NCI-H187 treated with DMSO at 0.1 percent for 48 hours (cell line): ENCODE data around the gene PCBP4.

Experiments
- DNase-seq: peaks from one replicate; lab custom pipeline; 2025; lab: John Stamatoyannopoulos, UW

PCBP4 gene

GRCh38 chr3:51967384-51968169, at the start of gene PCBP4:
PCBP4 (minus strand) TSS chr3:51967454; CDS start chr3:51961240, 6,214 bp downstream.
- no peak for DNase-seq

DNA sequence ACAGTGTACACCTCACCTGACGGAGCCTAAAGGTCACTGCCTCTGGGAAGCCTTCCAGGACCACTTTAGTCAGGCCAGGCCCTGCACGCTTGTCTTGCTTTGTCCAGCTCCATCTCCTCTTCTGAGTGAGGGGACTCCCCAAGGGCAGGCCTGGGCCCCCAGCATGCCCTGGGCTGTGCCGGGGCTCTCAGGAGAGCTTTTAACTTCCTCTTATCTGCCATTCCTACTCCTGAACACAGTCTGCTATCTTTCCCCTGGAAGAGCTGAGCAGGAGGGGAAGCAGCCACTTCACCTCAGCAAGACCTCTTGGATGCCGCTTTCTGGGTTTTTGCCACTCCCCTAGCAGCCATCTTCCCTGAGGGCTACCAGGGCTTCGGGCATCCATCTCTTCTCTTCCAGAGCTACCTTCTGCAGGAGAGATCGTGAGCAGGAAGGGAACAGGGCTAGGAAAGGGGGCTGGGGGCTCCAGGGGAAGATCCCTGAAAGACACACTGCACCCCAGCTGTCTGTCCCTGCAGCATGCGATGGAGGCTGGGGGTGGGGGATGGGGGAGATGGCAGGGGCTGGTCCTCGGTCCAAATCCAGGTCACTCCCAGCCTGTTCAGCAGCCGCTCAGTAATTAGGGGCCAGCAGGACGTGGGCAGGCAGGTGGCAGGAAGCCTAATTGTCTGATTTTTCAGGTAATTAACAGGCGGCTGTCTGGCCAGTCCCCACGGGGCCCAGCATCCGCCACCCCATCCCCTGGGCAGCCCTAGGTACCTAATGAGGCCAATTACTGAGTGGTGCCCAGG, 48.4 kb upstream of the PCBP4 start:
- DNase-seq: no peak

DNA sequence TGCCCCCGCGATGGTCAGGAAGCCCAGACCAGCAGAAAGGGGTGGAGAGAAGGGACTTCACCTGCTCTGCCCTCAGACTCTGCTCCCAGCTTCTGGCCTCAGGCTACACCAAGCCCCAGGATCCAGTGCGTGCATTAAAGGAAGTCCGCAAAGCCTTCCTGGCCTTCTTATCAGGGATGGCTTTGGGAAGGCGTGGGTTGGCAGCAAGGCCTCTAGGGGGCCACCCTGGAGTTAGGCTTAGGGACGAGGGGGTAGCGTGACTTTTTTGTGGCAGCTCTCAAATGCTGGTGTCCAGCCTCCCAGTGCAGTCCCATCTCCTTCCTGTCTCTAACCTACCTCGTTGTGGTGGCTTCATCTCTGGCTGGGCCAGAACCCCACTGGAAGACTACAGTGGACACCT, 47.4 kb upstream of the PCBP4 start:
- DNase-seq: no peak

GRCh38 chr3:52013802-52014598, 46.7 kb upstream of the PCBP4 start:
- no peak for DNase-seq

DNA sequence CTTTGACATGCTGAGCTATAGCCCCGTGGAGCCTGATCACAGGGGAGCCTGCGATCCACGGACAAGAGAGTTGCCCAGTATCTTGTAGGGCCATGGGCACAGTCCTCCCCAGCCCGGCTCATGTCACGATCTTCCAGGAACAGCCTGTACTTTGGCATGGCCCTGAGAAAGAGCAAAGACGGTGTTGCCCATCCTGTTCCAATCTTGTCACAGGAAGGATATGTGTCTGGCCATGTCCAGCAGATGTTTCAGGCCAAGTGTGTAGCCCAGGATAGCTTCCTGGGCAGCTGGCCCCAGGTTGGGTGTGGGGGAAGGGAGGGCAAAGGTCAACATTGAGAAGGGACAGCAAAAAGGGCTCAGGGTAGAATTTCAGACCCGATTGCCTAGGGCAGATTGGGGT, 45.4 kb upstream of the PCBP4 start:
- DNase-seq: no peak

GRCh38 chr3:52010431-52010830, 43.2 kb upstream of the PCBP4 start:
- DNase-seq: no peak

- DNase-seq: no peak
These were observed 40.0 kb upstream of the PCBP4 start for GRCh38 chr3:52007291-52007690.

GRCh38 chr3:52006820-52007133, 39.5 kb upstream of the PCBP4 start:
- no peak for DNase-seq

DNA sequence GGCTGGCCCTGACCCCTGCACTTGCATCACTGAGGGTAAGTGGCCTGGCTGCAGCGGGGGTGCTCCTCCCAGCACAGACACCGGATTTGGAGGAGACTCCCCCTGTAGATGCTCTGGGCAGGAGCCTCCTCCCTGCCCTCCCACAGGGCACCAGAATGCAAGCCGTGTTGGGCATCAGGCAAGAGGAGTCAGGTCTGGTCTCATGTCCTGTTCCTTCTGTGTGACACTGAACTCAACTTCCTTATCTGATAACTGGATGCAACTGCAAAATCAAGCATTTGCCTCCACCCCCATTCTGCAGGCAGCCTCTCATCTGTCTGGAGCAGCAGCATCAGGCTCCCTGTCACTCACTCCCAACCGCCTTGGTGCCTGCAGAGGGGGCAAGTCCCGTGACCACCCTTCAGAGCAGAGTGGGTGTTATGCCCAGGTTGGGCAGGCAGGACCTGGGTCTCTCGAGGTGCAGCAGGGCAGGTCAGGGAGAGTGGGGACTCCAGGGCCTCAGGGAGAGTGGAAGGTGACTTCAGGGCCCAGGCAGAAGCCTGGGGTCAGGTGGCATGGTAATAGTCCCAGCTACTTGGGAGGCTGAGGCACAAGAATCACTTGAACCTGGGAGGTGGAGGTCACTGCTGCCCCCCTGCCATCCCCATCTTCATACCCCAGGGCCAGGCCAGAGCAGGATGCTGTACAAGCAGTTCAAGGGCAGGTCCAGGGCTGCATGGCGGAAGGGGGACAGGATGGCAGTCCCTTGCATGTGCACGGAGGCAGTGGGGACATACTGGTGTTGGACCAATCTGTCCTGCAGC, 39.0 kb upstream of the PCBP4 start:
- DNase-seq: no peak

DNA sequence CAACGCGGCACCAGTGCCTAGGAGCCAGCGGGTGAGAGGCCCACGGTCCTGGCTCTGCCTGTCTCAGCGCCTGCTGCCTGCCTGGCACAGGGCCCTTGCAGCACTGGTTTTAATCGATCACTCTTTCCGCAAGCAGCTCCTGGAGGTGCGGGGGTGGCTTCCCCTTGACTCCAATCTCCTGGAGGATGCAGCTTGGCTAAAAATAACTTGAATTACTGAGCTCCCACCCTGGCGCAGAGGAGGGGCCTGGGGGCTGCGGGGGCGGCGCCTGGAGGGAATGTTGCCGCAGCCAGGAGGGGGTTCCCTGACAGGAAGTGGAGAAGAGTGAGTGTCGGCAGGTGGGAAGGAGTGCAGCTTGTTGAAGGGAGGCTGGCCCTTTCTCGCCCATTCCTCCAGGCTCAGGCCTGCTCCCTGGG, 38.3 kb upstream of the PCBP4 start:
- DNase-seq: no peak

- no peak for DNase-seq
These were observed 37.7 kb upstream of the PCBP4 start for GRCh38 chr3:52004906-52005395.

GRCh38 chr3:52004163-52004787, 37.0 kb upstream of the PCBP4 start:
- no peak for DNase-seq

DNA sequence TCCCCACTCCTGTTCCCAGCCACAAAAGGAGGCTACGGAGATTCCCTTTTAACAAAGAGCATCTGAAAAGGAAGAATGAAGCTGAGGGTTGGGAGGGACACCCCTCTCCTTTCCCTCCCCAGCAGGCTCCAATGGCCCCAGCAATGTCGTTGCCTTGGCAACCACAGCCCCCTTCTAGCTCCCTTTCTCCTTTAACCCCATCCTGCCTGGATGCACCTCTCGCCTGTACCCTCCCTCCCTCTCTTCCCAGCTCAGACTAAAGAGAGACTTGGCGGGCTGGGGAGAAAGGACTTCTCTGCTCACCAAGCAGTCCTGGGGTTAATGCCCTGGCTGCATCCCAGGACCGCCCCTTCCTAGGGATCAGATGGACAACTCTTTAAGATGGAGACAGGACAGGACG, 35.5 kb upstream of the PCBP4 start:
- no peak for DNase-seq

DNA sequence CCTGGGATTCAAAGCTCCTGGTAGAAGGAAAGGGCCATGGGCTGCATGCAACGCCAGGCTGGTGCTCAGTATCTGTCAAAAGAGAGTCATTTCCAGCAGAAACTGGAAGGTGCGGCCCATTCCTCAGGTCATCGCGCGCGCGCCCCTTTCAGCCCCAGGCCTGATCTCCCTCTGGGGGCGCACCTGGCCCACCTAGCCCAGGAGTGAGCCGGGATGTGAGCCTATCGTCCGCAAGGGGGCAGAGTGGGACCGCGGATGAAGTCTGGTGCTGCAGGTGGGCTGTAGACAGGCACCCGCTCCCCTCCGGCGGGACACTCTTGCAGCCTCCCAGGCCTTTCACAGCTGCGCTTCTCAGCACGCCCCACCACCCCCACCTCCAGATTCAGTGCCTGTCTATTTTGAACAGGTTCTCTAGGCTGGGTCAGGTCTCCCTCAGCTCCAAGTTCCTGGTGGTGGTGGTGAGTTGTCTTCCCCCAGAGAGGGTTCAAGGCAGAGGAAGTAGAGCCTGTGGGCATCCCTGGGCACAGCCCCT, 34.3 kb upstream of the PCBP4 start:
- DNase-seq: no peak

DNA sequence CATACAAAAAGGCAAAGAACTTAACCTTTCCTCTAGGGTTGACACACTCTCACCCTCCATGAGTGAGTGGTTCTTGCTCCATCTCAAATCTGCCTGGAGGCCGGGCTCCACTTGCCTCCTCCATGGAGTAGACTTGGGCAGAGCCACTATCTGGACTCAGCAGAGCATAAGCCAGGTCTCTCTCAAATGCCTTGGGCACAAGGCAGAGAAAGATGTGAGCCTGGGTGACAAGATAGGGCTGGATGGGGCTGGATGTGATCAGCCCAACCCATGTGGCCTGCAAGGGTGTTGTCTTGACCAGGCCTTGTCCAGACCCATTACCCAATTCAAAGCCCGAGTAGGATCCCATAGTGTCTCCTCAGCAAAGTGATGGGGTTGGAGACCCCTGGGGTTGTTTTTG, 32.6 kb upstream of the PCBP4 start:
- no peak for DNase-seq

- DNase-seq: no peak
These were observed 31.5 kb upstream of the PCBP4 start for GRCh38 chr3:51998774-51999173.

DNA sequence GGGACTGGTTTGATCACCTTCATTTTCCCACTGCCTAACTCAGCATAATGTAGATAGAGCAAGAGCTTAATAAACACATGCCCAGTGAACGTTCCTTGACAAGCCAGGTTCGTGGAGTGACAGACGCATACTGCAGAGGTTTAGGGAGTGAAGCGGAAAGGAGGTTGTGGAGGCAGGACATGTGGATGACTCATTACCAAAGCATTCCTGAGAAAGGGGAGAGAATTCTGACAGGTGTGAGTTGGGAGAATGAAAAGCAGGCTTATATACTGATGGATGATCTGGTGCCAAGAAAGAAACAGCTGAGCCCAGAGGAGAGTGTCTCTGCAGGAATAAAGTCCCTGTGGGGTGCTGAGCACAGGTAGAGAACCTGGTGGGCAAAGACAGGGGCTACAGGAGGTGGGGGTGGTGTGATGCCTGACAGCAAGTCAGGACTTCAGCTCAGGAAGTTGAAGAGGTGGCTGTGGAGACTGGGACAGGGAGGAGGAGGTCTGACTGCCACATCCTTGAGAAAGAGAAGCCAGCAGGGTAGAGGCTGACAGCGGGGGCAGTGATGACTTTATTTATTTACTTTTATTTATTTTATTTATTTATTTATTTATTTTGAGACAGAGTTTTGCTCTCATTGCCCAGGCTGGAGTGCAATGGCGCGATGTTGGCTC, 30.8 kb upstream of the PCBP4 start:
- no peak for DNase-seq

- DNase-seq: no peak
These were observed 29.9 kb upstream of the PCBP4 start for GRCh38 chr3:51997172-51997571.

- DNase-seq: peak; percentile 70
These were observed 28.3 kb upstream of the PCBP4 start, which contains the start of gene RPL29 for GRCh38 chr3:51995346-51996163. RPL29 (minus strand) TSS chr3:51995895; CDS start chr3:51995461, 434 bp downstream.
